OCI-LY1 (cell line): ENCODE measurements around the gene PTCHD1.

Experiments
- H2AFZ ChIP-seq: fragments of 200-600 bp; sonication (generic), shearing (Covaris generic); 2 replicates; pipeline ENCODE4 v1.6.0; 2014; ENCODE audit warnings: antibody characterized with exemption, mild to moderate bottlenecking, low read length
- H3F3A ChIP-seq: fragments of 200-600 bp; sonication (generic), shearing (Covaris generic); 2 replicates; pipeline ENCODE4 v1.6.0; 2014; ENCODE audit warnings: mild to moderate bottlenecking, antibody characterized with exemption, low read length, moderate library complexity; ENCODE audit not compliant: insufficient read depth
- H3K27ac ChIP-seq: fragments of 200-600 bp; sonication (generic); 2 replicates; pipeline ENCODE4 v1.5.1; 2014; ENCODE audit warnings: low read length, mixed run types, mild to moderate bottlenecking, low read depth; ENCODE audit not compliant: poor library complexity, severe bottlenecking
- H3K27me3 ChIP-seq: fragments of 200-600 bp; sonication (generic); 2 replicates; pipeline ENCODE4 v1.6.0; 2014; ENCODE audit warnings: antibody characterized with exemption, mild to moderate bottlenecking, low read length, moderate library complexity; ENCODE audit not compliant: insufficient read depth
- H3K36me3 ChIP-seq: fragments of 200-600 bp; sonication (generic); 2 replicates; pipeline ENCODE4 v1.6.1; 2014; ENCODE audit warnings: mild to moderate bottlenecking, antibody characterized with exemption, low read length, moderate library complexity, mixed read lengths; ENCODE audit not compliant: insufficient read depth
- H3K4me1 ChIP-seq: fragments of 200-600 bp; sonication (generic); 2 replicates; pipeline ENCODE4 v1.5.1; 2014; ENCODE audit warnings: mild to moderate bottlenecking, low read length, moderate library complexity; ENCODE audit not compliant: insufficient read depth, severe bottlenecking
- H3K4me2 ChIP-seq: fragments of 200-600 bp; sonication (generic), shearing (Covaris generic); 2 replicates; pipeline ENCODE4 v1.6.1; 2014; ENCODE audit warnings: low read length
- H3K4me3 ChIP-seq: fragments of 200-600 bp; sonication (generic); 2 replicates; pipeline ENCODE4 v1.5.1; 2014; ENCODE audit warnings: low read length, low read depth, mild to moderate bottlenecking, mixed read lengths; ENCODE audit not compliant: poor library complexity, severe bottlenecking
- H3K79me2 ChIP-seq: fragments of 200-600 bp; shearing (Covaris generic); 2 replicates; pipeline ENCODE4 v1.6.1; 2016; ENCODE audit warnings: mixed run types, low read length, mixed read lengths; ENCODE audit not compliant: insufficient read depth
- H3K9ac ChIP-seq: fragments of 200-600 bp; sonication (generic), shearing (Covaris generic); 2 replicates; pipeline ENCODE4 v1.6.1; 2014; ENCODE audit warnings: mild to moderate bottlenecking, low read length, mixed read lengths
- H3K9me2 ChIP-seq: fragments of 200-600 bp; sonication (generic), shearing (Covaris generic); 2 replicates; pipeline ENCODE4 v1.6.1; 2014; ENCODE audit warnings: low read depth, mild to moderate bottlenecking, low read length, mixed read lengths
- H3K9me3 ChIP-seq: fragments of 200-600 bp; shearing (Covaris generic); 2 replicates; pipeline ENCODE4 v1.6.1; 2014; ENCODE audit warnings: low read length, mixed read lengths
- H4K20me1 ChIP-seq: fragments of 200-600 bp; sonication (generic), shearing (Covaris generic); 2 replicates; pipeline ENCODE4 v1.6.0; 2016; ENCODE audit warnings: mild to moderate bottlenecking, low read length; ENCODE audit not compliant: insufficient read depth
- EZH2 ChIP-seq: fragments of 200-600 bp; sonication (generic), shearing (Covaris generic); IDR thresholded peaks from 2 replicates; pipeline ENCODE4 v1.8.0; 2017; ENCODE audit warnings: borderline replicate concordance, mixed run types, mild to moderate bottlenecking, antibody characterized with exemption, low read length, moderate library complexity, mixed read lengths
- TF ChIP-seq, protein P1 (sequence below): fragments of 200-600 bp; sonication (generic), shearing (Covaris generic); IDR thresholded peaks from 2 replicates; pipeline ENCODE4 v1.5.1; 2017; ENCODE audit warnings: mild to moderate bottlenecking, antibody characterized with exemption, low read length, moderate library complexity, mixed read lengths

The PTCHD1 gene

DNA sequence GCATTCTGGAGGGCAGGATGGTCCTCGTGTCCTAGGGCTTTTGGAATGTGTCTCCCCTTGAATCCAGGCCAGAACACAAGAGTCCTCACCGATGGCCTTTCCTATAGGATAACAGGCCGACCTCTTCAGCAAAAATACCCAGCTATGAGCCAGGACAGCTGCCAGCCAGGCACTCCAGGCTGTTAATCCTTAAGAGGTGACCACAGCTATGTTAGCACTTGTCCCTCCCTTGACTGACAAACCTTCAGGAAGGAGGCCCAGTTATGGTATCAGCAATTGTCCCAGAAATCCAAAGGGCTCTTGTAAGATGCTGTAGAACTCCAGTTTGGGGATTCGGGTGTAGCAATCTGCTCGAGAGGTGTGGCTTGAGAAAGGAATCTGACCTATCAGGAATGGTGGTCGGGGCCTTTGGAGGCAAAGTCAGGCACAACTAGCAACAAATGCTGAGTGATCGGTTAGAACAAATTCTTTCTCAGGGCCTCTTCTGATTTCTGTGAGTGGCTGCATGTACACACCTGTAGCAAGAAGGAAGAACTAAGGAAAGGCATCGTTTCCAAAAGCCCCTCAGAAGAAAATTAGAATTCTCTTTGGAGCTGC, 54.6 kb downstream of the PTCHD1 start:
- Histone ChIP-seq H3K27me3 (no peaks in the 10 kb centered on the region), H3F3A (no peaks in the 10 kb centered on the region), H3K27ac (no peak overlapping the region), H4K20me1 (no peaks in the 10 kb centered on the region), H3K9me3 (no peaks in the 10 kb centered on the region), H3K9ac (no peak overlapping the region), H3K79me2 (no peaks in the 10 kb centered on the region), H3K4me1 (no peaks in the 10 kb centered on the region), H2AFZ (no peak overlapping the region), H3K4me2 (no peak overlapping the region), H3K4me3 (no peak overlapping the region), H3K9me2 (no peaks in the 10 kb centered on the region), H3K36me3 (no peaks in the 10 kb centered on the region)
- TF ChIP-seq, protein P1, sequence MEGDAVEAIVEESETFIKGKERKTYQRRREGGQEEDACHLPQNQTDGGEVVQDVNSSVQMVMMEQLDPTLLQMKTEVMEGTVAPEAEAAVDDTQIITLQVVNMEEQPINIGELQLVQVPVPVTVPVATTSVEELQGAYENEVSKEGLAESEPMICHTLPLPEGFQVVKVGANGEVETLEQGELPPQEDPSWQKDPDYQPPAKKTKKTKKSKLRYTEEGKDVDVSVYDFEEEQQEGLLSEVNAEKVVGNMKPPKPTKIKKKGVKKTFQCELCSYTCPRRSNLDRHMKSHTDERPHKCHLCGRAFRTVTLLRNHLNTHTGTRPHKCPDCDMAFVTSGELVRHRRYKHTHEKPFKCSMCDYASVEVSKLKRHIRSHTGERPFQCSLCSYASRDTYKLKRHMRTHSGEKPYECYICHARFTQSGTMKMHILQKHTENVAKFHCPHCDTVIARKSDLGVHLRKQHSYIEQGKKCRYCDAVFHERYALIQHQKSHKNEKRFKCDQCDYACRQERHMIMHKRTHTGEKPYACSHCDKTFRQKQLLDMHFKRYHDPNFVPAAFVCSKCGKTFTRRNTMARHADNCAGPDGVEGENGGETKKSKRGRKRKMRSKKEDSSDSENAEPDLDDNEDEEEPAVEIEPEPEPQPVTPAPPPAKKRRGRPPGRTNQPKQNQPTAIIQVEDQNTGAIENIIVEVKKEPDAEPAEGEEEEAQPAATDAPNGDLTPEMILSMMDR: no peak
- no peak for TF ChIP-seq EZH2

DNA sequence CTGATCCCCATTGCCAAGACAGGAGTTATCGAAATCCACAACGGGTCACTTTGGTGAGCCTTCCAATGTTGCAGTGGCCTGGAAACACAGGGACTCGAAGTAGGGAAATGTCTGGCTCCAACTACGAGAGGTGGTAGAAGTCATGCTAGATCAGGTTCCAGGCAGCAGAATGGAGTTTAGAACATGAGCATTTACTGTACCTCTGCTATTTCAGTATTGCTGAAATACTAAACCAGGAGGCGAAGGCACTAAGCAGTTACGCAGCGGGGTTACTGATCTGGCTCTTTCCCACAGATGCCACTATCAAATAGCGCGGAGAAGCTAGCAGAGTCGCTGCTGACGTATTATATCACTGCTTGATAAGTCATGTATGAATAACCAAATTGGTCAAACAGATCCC, 56.3 kb downstream of the PTCHD1 start:
- Histone ChIP-seq H3K9me2 (no peaks in the 10 kb centered on the region), H3K36me3 (no peaks in the 10 kb centered on the region), H3K4me3 (no peak overlapping the region), H3K27ac (no peak overlapping the region), H4K20me1 (no peaks in the 10 kb centered on the region), H3K4me2 (no peak overlapping the region), H3F3A (no peaks in the 10 kb centered on the region), H3K9me3 (no peaks in the 10 kb centered on the region), H3K4me1 (no peaks in the 10 kb centered on the region), H2AFZ (no peak overlapping the region), H3K79me2 (no peaks in the 10 kb centered on the region), H3K27me3 (no peaks in the 10 kb centered on the region), H3K9ac (no peak overlapping the region)
- no peak for TF ChIP-seq EZH2
- TF ChIP-seq, protein P1: no peak

DNA sequence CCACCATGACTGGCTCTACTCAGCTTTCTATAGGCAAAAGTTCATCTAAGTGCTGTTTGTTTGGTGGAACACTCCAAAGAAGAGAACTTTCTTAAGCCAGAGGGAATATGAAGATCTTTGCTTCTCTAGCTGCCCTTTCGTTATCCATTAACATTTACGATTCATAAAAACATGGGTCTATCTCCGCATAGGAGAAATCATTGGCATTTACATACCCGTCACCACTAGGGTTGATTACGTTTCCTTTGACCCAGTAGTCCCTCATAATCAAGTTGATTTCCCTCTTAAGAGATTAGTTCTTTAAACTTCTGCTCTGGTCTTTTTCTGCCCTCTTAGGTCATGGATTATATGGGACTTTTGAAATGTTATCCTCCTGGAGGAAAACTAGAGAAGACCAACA, 57.5 kb downstream of the PTCHD1 start:
- H3K9me3 ChIP-seq: no peaks in the 10 kb centered on the region
- no peak for TF ChIP-seq EZH2
- TF ChIP-seq, protein P1: no peak
- no peak overlapping the region for H2AFZ ChIP-seq
- H3K4me2 ChIP-seq: no peak overlapping the region
- no peaks in the 10 kb centered on the region for H3K79me2 ChIP-seq
- no peak overlapping the region for H3K9ac ChIP-seq
- no peaks in the 10 kb centered on the region for H3K27me3 ChIP-seq
- H3K4me1 ChIP-seq: no peaks in the 10 kb centered on the region
- H4K20me1 ChIP-seq: no peaks in the 10 kb centered on the region
- H3K27ac ChIP-seq: no peak overlapping the region
- H3K4me3 ChIP-seq: no peak overlapping the region
- H3K36me3 ChIP-seq: no peaks in the 10 kb centered on the region
- H3F3A ChIP-seq: no peaks in the 10 kb centered on the region
- H3K9me2 ChIP-seq: no peaks in the 10 kb centered on the region
